Activated CD4-positive, alpha-beta T cell treated with anti-CD3 and anti-CD28 coated beads, Interleukin-2, amount 10 ng/mL, durations not matched to agents 7 days and 5 days (primary cell): ENCODE results near the gene IREB2. TPM values are rescaled to one million over a fixed set of nuclear protein-coding genes. Genes with fewer than 3 reads are reported as not detected.

Source experiments
- CTCF ChIA-PET: fragments of 350-600 bp; sonication (Branson Sonifier 250); formaldehyde crosslinking; loops from one replicate; lab custom pipeline; 2021; ENCODE audit warnings: antibody characterized with exemption; lab: Charles Lee
- POLR2A ChIA-PET: fragments of 350-600 bp; sonication (Branson Sonifier 250); formaldehyde crosslinking; loops from one replicate; lab custom pipeline; 2021; ENCODE audit warnings: antibody characterized with exemption; lab: Charles Lee
- DNase-seq: peaks from one replicate; pipeline ENCODE4 v3.0.0-alpha.2; 2020
- H3K27ac Mint-ChIP-seq: one replicate; pipeline ENCODE4 v1.8.0; 2021; ENCODE audit warnings: mild to moderate bottlenecking, moderate library complexity, mixed read lengths
- H3K27me3 Mint-ChIP-seq: one replicate; pipeline ENCODE4 v1.8.0; 2021; ENCODE audit warnings: mixed read lengths
- H3K36me3 Mint-ChIP-seq: one replicate; pipeline ENCODE4 v1.8.0; 2021; ENCODE audit warnings: low read depth, mixed read lengths
- H3K4me1 Mint-ChIP-seq: one replicate; pipeline ENCODE4 v1.8.0; 2021; ENCODE audit warnings: mixed read lengths
- H3K4me3 Mint-ChIP-seq: one replicate; pipeline ENCODE4 v1.8.0; 2021; ENCODE audit warnings: mild to moderate bottlenecking, moderate library complexity, mixed read lengths
- H3K9me3 Mint-ChIP-seq: one replicate; pipeline ENCODE4 v1.8.0; 2021; ENCODE audit warnings: mixed read lengths
- total RNA-seq, 2 experiments: library from RNA; stranded (reverse); gene quantifications; one replicate each; pipeline ENCODE4 v1.2.3, GENCODE V29; 2021

Gene IREB2
- total RNA-seq, 2 experiments from 2014 or later, result 52.9 to 57.2 TPM

DNA sequence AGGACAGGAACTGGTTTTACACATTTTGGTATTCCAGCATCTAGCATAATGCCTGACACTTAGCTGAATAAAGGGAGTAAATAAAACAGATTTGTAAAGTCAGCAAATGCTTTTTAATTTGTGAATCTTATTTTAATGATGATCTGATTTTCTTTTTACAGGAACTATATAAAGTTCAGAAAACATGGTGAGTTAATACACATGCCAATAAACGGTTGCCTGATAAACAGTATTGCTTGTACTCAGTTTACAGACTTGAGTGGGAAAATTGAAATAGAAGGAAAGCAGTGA, 103.7 kb downstream of the IREB2 start:
- peaks cover 43% of the 10 kb centered on the region for H3K36me3 Mint-ChIP-seq
- H3K27ac Mint-ChIP-seq, result peak overlapping the region; percentile 92
- no peaks in the 10 kb centered on the region for H3K9me3 Mint-ChIP-seq
- no peak for DNase-seq
- ChIA-PET POLR2A (no interaction called here), CTCF (interaction anchor here (0.8 to 3.7 kb wide), 5 partner anchors 18 to 633 kb away, joined by 3 to 11 read pairs (median 3); partner anchors contain the start of gene CHRNA5)
- peaks cover 35% of the 10 kb centered on the region for H3K4me1 Mint-ChIP-seq
- peak overlapping the region; percentile 84 for H3K4me3 Mint-ChIP-seq
- H3K27me3 Mint-ChIP-seq, result no peaks in the 10 kb centered on the region

GRCh38 chr15:78542647-78543046, 104.6 kb downstream of the IREB2 start:
- Mint-ChIP-seq H3K4me3 (peak overlapping the region; percentile 84), H3K4me1 (peaks cover 35% of the 10 kb centered on the region), H3K27ac (peak overlapping the region; percentile 92), H3K9me3 (no peaks in the 10 kb centered on the region), H3K36me3 (peaks cover 48% of the 10 kb centered on the region), H3K27me3 (no peaks in the 10 kb centered on the region)
- no peak for DNase-seq
- CTCF ChIA-PET, result interaction anchor here (1.0 to 3.7 kb wide), 2 partner anchors 19 to 23 kb away, joined by 3 to 11 read pairs; partner anchors contain the start of gene CHRNA5
- POLR2A ChIA-PET, result no interaction called here

DNA sequence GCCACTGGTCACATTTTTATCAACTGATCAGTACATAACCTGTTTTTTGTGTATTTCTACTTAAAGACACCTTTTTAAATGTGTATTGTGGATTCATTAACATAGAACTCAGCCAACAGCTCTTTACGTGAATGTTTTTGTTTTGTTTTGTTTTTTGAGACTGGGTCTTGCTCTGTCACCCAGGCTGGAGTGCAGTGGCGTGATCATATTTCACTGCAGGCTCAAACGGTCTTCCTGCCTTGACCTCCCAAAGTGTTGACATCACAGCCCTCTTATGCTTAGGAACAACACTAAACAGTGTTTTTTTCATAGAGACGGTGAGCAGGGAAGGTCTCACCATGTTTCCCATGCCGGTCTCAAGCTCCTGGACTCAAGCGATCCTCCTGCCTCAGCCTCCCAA, 112.2 kb downstream of the IREB2 start:
- Mint-ChIP-seq H3K27ac (no peak overlapping the region), H3K4me1 (peaks cover 3% of the 10 kb centered on the region), H3K36me3 (peaks cover 46% of the 10 kb centered on the region), H3K9me3 (no peaks in the 10 kb centered on the region), H3K27me3 (no peaks in the 10 kb centered on the region), H3K4me3 (no peak overlapping the region)
- no peak for DNase-seq
- ChIA-PET POLR2A (no interaction called here), CTCF (no interaction called here)

DNA sequence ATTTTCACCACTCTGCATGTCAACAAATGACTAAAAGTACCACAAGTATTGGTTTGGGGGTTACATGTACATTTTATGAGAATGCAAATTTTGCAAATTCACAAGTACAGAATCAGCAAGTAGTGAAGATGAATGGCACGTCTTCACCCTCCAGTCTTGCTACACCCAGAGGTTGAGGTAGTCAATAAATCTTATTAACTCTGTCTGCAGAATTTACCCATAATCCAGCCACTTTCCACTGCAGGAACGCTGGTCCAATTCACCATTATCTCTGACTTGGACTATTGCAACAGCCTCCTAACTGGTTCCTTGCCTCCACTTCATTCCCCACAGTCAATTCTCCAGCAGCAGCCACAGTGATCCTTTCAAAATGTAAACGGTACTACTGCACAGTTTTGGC, 112.8 kb downstream of the IREB2 start:
- no peaks in the 10 kb centered on the region for H3K4me1 Mint-ChIP-seq
- CTCF ChIA-PET, result no interaction called here
- peaks cover 40% of the 10 kb centered on the region for H3K36me3 Mint-ChIP-seq
- no peak overlapping the region for H3K27ac Mint-ChIP-seq
- POLR2A ChIA-PET, result no interaction called here
- no peaks in the 10 kb centered on the region for H3K9me3 Mint-ChIP-seq
- no peak overlapping the region for H3K4me3 Mint-ChIP-seq
- DNase-seq, result no peak
- H3K27me3 Mint-ChIP-seq, result no peaks in the 10 kb centered on the region

Other genes with a start within 250 kb of the IREB2 start
- not detected for gene ACSBG1, start 203.7 kb upstream of the IREB2 start, total RNA-seq
- 10 to 100 TPM; 28.5 to 31.2 TPM for gene DNAJA4, start 173.7 kb upstream of the IREB2 start, total RNA-seq
- gene SKIC8, start 138.6 kb upstream of the IREB2 start, total RNA-seq, result 10 to 100 TPM; 44.5 to 44.7 TPM
- not detected for gene CRABP1, start 97.9 kb upstream of the IREB2 start, total RNA-seq
- gene HYKK, start 69.4 kb downstream of the IREB2 start, total RNA-seq, result 1 to 10 TPM; 3.7 to 4.7 TPM
- gene PSMA4, start 102.2 kb downstream of the IREB2 start, total RNA-seq, result 100 to 1,000 TPM; 255 to 259 TPM
- gene CHRNA5, start 127.3 kb downstream of the IREB2 start, total RNA-seq, result 1 to 10 TPM; 2.4 to 4.0 TPM
- gene CHRNA3, start 182.8 kb downstream of the IREB2 start, total RNA-seq, result not detected
- not detected for gene CHRNB4, start 203.0 kb downstream of the IREB2 start, total RNA-seq